Stimulated activated CD4-positive, alpha-beta T cell treated with anti-CD3 and anti-CD28 coated beads, Interleukin-15, amount 100 ng/mL, for 1 hour (primary cell): ENCODE results near the gene COX17.
"Not testable (repeated sequence)": the region's sequence is repeated elsewhere in the genome, so short reads cannot be mapped to it uniquely, and the experiment has no call there.

Experiments
- DNase-seq, 2 donors: peaks; one replicate each; pipeline ENCODE4 v3.0.0-alpha.2; 2020; ENCODE audit warnings: low read depth in 1 of 2, low spot score in 1 of 2

Gene COX17

GRCh38 chr3:119676771-119677640 lies at the start of gene COX17:
COX17 (minus strand) TSS chr3:119677406; CDS start chr3:119677310, 96 bp downstream.
- peak; percentile 89 to 90 for DNase-seq

GRCh38 chr3:119726909-119727308 lies 49.7 kb upstream of the COX17 start:
- no peak for DNase-seq

GRCh38 chr3:119723022-119723421 lies 45.8 kb upstream of the COX17 start:
- DNase-seq = no peak

- no peak for DNase-seq
These were observed 40.3 kb upstream of the COX17 start for GRCh38 chr3:119717520-119717919.

- DNase-seq = no peak
These were observed 39.8 kb upstream of the COX17 start for GRCh38 chr3:119716998-119717397.

- DNase-seq = no peak
These were observed 37.9 kb upstream of the COX17 start for GRCh38 chr3:119715105-119715504.

GRCh38 chr3:119703820-119704531 lies 26.8 kb upstream of the COX17 start:
- no peak for DNase-seq

- DNase-seq = peak; percentile 54 to 65
These were observed 25.6 kb upstream of the COX17 start, which contains the start of gene CFAP91 for GRCh38 chr3:119702530-119703527. CFAP91 (plus strand) TSS chr3:119703022; CDS start chr3:119703099, 77 bp downstream.

- no peak for DNase-seq
These were observed 23.9 kb upstream of the COX17 start for GRCh38 chr3:119700920-119701734.

GRCh38 chr3:119700269-119700919 lies 23.2 kb upstream of the COX17 start:
- no peak for DNase-seq

- DNase-seq = no peak
These were observed 20.2 kb upstream of the COX17 start for GRCh38 chr3:119697394-119697793.

- DNase-seq = no peak
These were observed 18.3 kb upstream of the COX17 start for GRCh38 chr3:119695480-119695879.

GRCh38 chr3:119690043-119690656 lies 12.9 kb upstream of the COX17 start:
- DNase-seq = no peak

- no peak for DNase-seq
These were observed 6.2 kb upstream of the COX17 start for GRCh38 chr3:119683421-119683820.

GRCh38 chr3:119681279-119681678 lies 4.1 kb upstream of the COX17 start:
- no peak for DNase-seq

GRCh38 chr3:119679874-119680273 lies 2.7 kb upstream of the COX17 start:
- no peak for DNase-seq

GRCh38 chr3:119678209-119678608 lies 1.0 kb upstream of the COX17 start:
- not testable (repeated sequence) for DNase-seq

GRCh38 chr3:119677641-119677934 lies 382 bp upstream of the COX17 start:
- DNase-seq = no peak

- no peak for DNase-seq
These were observed 1.2 kb downstream of the COX17 start for GRCh38 chr3:119676020-119676419.
